ENCODE data around the gene AP1AR.
A peak's percentile ranks its signal among the peaks of the same experiment; 100 is the strongest.
"Not testable (repeated sequence)": the region's sequence is repeated elsewhere in the genome, so short reads cannot be mapped to it uniquely, and the experiment has no call there.

Gene AP1AR

GRCh38 chr4:112279025-112279881 is 47.7 kb downstream of the AP1AR start:
- DNase-seq (ENCODE audit: low read depth), result no peak

DNA sequence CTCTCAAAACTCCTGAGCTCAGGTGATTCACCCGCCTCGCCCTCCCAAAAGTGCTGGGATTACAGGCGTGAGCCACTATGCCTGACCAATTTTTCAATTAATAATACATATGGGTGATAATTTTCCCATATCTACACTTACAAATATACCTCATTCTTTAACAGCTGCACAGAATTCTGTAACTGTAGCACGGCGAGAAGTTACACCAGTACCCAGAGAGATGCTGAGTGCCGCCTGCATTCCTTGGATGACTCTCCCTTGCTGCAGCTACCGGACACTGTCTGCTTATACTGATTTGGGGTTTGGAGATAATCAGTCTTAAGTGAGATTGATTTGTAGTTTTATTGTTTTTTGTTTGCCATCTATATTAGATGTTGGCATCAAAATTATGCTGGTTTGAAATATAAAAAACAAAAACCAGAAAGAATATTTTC is 48.3 kb downstream of the AP1AR start:
- no peak for DNase-seq (ENCODE audit: low read depth)

DNA sequence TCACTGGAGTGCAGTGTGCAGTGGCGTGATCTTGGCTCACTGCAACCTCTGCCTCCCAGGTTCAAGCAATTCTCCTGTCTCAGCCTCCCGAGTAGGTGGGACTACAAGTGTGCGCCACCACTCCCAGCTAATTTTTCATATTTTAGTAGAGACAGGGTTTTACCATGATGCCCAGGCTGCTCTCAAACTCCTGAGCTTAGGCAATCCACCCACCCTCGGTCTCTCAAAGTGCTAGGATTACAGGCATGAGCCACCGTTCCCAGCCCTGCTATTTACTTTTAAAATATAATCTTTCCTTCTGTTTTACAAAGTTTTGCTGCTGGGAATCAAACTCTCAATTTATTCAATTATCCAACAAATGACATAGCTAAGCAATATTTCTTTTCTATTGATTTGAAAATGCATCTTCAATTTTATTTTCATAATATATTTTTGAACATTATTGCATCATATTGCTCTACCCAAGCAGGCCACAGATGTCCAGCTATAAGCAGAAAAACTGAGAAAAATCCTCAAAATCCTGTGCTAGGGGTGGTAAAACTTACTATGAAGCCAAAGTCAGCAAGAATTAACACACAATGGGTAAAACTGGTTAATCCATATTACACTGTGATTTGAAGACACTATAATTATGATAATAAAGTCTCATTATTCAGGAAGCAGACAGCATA is 48.9 kb downstream of the AP1AR start:
- no peak for DNase-seq (ENCODE audit: low read depth)

- DNase-seq (ENCODE audit: low read depth), result not testable (repeated sequence)
These were observed 50.4 kb downstream of the AP1AR start for GRCh38 chr4:112281895-112282398.

GRCh38 chr4:112282860-112283667 is 51.5 kb downstream of the AP1AR start:
- no peak for DNase-seq (ENCODE audit: low read depth)

GRCh38 chr4:112284166-112284565 is 52.6 kb downstream of the AP1AR start:
- no peak for DNase-seq (ENCODE audit: low read depth)

- DNase-seq (ENCODE audit: low read depth), result no peak
These were observed 53.2 kb downstream of the AP1AR start for GRCh38 chr4:112284662-112285411.

DNA sequence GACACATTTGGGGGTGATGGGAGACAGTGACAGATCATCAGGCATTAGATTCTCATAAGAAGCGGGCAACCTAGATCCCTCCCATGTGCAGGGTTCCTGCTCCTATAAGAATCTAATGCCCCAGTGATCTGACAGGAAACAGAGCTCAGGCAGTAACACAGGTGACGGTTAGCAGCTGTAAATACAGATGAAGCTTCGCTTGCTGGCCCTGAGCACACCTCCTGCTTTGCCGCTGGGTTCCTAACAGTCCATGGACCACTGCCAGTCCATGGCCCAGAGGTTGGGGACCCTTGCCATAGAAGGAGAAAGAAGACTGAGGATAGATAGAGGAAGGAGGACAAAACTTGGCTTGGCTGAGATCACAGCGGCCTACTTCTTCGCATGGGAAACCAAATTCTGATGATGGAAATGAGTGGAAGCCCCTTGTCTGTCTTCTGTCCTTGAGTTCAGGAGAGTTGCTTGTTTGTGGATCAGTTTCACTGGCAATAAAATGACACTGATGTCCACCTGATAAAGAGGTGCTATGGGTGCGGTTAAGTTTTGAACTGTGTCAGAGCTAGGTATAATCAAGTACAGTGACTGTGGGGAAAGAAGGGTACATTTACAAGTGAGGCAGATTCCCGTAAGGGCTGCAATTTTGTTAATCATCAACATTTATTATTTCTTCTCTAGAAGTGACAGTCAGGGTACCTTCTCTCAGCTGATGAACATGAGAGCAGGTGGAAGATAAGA is 55.8 kb downstream of the AP1AR start:
- DNase-seq (ENCODE audit: low read depth), result no peak

- no peak for DNase-seq (ENCODE audit: low read depth)
These were observed 56.9 kb downstream of the AP1AR start for GRCh38 chr4:112288455-112288854.

DNA sequence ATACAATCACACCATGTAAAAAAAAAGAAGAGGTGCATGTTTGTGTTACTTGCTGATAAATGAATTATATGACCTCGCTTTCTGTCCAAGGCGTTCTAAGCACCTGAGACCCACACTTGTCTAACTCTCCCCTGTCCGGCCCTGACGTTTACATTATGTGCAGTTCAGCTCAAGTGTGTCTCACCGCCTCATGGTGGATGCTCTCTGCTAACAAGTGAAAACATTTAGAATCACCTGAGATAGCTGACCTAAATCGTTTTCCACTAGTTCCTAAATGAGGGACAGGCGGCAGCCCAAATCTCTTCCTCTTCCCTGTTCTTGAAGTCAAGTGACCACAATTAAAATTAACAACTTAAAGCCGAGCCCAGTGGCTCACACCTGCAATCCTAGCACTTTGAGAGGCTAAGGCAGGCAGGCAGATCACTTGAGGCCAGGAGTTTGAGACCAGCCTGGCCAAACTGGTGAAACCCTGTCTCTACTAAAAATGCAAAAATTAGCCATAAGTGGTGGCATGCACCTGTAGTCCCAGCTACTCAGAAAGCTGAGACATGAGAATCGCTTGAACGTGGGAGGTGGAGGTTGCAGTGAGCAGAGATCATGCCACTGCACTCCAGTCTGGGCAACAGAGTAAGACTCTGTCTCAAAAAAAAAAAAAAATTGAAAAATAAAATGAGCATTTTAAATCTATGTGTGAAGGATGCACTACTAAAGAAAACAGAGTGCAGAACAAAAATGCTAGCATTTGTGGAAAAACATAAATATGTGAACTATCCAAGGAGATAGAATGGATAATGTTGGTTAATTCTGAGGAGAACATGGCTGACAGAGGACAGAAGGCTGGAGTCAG is 58.0 kb downstream of the AP1AR start:
- no peak for DNase-seq (ENCODE audit: low read depth)

GRCh38 chr4:112290341-112290740 is 58.8 kb downstream of the AP1AR start:
- DNase-seq (ENCODE audit: low read depth), result no peak

DNA sequence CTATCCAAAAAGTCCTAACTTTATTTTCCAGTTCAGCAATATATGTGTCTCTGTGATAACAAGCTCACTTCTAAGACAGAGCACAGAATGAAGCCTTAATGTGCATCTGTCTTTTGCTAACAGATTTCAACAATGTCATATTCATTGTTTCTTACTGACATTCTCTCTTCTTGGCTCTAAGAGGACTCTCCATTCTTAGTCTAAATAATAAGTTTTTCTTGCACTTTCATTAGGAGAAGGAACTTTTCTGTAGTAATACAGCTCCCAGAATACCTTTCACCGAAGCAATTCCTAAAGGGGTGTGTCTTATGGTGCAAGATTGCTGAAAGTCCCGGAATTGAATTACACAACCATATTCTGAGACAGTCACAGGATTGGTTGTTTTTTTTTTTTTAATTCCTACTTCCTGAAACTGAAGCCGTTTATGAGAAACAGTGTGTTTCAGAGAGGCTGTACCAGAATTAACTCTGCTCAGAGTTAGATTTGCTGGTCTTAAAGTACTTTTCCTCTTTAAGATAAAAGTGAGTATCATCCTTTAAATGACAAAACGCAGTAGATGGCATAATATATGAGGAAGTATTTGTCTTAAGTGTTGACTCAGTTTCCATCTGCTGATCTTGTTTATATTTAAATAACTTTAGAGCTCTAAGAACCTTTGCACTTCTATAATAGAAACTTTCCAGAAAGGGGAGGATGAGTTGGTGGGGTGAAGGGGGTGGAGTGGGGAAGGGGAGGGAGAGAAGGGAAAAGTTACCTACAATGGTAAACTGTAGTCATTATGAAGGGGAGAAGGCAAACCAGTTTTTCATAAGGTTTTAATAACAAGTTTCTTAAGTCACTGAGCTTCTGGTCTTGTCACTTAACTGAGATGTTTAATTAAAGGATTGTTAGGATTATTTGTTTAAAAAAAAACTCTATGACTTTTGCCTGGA is 65.6 kb downstream of the AP1AR start, which contains the start of gene ALPK1:
ALPK1 (plus strand) TSS at position 421 of the 932 bp plus-strand sequence.
- DNase-seq (ENCODE audit: low read depth), result peak; percentile 17

DNA sequence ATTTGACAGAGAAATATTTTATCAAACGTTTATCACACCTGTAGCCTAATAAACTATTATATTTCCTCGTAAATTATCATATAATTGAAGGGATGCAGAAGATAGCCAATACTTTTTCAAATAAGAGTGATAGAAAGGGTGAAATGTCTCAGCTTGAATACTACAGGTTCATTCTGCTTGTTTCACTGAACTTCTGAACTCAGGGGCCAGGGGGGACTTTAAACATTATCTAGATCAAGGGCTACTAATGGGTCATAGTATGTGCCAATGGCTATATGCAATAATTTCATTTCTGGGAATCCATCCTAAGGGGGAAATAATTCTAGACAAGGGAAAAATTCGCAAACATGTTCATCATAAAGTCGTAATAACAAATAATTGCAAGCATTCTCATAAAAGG is 68.1 kb downstream of the AP1AR start:
- no peak for DNase-seq (ENCODE audit: low read depth)

- DNase-seq (ENCODE audit: low read depth), result no peak
These were observed 71.0 kb downstream of the AP1AR start for GRCh38 chr4:112302320-112303274.

GRCh38 chr4:112305477-112305876 is 73.9 kb downstream of the AP1AR start:
- not testable (repeated sequence) for DNase-seq (ENCODE audit: low read depth)

DNA sequence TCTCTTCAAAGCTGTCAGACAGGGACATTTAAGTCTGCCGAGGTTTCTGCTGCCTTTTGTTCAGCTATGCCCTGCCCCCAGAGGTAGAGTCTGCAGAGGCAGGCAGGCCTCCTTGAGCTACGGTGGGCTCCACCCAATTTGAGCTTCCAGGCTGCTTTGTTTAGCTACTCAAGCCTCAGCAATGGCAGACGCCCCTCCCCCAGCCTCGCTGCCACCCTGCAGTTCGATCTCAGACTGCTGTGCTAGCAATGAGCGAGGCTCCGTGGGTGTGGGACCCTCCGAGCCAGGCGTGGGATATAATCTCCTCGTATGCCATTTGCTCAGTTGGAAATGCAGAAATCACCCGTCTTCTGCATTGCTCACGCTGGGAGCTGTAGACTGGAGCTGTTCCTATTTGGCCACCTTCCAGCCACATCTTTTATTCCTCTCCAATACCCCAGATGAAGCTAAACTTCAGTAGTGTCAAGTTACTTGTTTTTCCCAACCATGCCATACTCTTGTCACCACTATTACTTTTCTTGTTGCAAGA is 77.7 kb downstream of the AP1AR start:
- not testable (repeated sequence) for DNase-seq (ENCODE audit: low read depth)

DNA sequence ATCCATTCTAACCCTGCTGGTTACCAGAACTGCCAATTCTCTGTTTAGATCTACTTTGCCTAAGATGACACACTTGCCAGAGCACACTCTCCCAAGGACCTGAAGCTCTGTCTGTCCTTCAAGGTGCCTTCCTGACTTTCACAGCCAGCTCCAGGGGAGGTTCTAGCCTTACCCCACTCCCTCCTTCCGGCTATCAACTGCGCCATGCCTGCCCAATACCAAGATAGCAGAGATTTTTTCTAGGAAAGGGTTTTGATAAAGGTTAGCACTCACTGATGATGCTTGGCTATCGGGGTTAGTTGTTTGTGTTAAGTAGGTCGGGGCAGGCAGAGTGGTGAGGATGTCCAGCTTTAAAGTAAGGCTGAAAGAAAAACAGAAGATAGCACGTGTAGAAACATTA is 79.9 kb downstream of the AP1AR start:
- DNase-seq (ENCODE audit: low read depth), result no peak
